HG02970 (cell line): ENCODE measurements around the gene BACH2.
"Not testable (repeated sequence)": the region's sequence is repeated elsewhere in the genome, so short reads cannot be mapped to it uniquely, and the experiment has no call there.

Experiments
- ATAC-seq: cut with Tn5 transposase; IDR thresholded peaks from one replicate; pipeline ENCODE4 v1.9.1; 2021; ENCODE audit warnings: mild to moderate bottlenecking, moderate library complexity, moderate number of reproducible peaks; ENCODE audit not compliant: unreplicated experiment, low FRiP score

Gene BACH2

DNA sequence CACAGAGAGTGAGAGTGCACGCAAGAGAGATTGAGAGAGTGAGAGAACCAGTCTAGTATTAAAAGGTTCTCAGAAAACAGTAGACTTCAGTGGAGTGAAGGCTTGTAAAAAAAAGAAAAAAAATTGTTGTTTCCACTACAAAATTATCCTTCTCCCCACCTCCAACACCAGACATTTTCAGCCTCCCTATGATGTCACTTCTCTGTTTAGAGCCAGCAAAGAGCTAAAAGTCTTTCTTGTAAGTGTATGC is 77.8 kb downstream of the BACH2 start:
- no peak for ATAC-seq

DNA sequence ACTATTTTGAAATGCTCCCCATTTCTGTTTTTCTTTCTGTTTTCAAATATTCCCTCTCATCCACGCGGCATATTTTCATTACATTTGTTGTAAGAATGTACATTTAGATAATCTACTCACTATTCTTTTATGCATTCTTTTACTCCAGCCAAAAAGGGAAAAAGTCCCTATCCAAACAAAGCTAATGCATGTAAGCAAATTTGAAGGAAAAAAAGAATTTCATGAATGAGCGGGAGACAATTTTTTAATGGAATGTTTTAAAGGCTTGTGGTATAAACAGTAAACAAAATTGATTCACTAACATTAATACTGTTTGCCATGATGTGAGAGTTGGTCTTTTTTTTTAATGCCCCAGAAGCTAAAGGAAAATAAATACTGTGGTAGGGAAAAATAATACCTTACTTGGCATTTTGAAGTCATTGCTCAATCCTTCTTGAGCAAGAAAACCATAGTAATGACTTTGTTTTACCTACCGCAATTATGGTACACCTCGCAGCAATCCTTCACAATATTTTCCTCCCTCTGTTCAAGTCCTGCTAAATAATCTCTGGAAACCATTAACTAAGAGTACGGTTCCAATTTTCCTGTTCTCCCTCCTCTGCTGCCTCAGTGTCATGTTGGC is 79.0 kb downstream of the BACH2 start:
- no peak for ATAC-seq

DNA sequence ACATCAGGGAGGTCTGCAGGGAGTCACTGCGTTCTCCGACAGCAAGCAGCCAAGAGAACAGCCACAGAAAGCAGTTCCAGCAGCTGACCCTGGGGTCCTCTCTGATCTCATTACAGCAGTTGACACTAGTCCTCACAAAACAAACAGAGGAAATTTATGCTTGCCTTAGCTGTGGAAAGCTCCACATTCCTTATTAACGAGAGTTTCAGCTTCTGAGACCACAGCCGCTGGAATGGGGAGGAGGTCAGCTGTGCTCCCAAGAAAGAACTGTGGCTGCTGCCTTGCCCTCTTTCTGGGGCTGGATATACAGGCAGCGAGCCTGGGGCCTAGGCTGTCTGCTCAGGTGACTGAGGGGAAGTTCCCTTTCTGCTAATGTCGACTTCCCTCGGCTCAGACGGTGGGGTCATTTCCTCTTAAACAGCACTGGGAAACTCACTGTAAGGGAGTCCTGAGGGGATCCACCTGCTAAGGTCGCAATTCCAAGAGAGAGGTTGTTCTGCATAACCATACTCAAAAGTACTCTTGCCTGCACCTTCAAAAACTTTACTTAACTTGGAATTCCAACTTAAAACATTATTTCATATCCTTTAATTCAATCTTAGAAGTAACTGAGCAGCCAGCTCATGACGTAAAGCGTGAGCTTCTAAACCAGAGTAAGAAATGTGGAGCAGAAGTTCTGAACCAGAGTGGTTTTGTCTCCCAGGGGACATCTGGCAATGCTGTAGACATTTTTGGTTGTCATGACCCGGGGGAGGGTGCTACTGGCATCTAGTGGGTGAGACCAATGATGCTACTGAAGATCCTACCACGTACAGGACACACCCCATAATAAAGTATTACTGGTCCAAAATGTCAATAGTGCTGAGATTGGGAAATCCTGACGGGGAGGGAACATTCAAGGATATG is 80.3 kb downstream of the BACH2 start:
- ATAC-seq = no peak

DNA sequence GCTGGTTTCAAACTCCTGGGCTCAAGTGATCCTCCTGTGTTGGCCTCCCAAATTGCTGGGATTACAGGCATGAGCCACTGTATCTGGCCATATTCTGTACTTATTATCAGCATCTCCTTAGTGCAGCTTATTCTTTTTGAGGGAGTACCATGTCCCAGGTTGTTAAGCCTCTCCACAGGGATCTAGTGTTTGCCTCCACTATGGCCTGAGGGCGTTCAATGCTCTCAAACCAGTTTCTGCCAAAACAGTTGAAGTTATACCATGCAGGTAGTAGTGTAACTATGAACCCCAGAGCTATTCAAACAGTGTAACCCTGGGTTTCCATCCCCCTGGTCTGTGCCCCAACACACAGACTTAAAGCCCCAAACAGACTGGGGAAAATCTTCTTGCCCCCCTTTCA is 81.7 kb downstream of the BACH2 start:
- no peak for ATAC-seq

DNA sequence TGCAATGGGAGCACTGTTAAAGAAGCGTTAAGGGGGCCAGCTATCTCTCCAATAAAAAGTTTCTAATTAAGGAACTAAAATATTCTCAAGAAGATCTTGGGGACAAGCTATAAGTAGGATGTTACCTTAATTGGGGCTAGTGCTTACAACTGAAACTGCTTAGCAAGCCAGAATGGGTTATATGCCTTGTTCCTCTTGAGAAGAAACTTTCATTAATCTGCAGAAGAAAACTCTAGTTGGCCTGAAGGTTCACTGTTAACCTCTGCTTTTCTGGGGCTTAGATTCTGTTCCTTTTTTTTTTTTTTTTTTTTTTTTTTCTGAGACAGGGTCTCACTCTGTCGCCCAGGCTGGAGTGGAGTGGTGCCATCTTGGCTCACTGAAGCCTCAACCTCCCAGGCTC is 82.2 kb downstream of the BACH2 start:
- no peak for ATAC-seq

DNA sequence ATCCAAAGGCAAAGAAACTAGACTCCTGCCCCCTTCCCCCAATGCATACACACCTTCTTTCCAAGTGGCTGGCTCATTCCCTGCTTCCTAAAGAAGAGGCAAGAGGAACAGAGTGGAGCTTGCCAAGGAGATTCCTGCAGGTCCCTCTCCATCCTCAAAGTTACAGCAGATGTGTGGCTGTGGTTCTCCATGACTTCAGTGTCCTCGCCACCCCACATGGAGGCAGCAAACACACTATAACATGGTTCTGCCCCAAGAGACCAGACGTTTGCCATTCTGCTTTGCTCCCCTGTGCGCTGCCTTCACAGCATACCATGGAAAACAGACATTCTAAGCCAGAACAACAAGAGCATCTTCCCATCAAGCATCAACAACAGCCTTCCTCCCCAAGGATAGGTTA is 84.4 kb downstream of the BACH2 start:
- ATAC-seq = no peak

DNA sequence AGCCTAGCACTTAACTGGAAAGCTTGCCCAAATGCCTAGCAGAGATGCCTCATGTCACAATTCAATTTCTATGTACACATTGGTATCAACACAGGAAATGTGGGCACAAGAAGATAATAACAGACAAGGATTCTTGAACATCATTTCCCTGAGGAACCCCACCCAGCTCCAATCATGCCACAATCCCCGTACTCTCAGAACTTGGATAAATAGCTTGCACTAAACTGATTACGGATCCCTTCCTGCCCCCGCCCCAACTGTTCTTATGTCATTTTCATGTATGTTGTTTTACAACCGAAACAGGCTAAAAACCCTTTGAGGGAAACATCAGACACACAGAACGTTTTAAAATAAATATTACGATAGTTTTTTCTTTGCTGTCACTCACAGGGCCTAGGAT is 87.1 kb downstream of the BACH2 start:
- ATAC-seq = no peak

DNA sequence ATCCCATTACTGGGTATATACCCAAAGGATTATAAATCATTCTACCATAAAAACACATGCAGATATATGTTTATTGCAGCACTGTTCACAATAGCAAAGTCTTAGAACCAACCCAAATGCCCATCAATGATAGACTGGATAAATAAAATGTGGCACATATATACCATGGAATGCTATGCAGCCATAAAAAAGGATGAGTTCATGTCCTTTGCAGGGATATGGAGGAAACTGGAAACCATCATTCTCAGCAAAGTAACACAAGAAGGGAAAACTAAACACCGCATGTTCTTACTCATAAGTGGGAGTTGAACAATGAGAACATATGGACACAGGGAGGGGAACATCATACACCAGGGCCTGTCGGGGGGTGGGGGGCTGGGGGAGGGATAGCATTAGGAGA is 88.0 kb downstream of the BACH2 start:
- ATAC-seq = not testable (repeated sequence)

DNA sequence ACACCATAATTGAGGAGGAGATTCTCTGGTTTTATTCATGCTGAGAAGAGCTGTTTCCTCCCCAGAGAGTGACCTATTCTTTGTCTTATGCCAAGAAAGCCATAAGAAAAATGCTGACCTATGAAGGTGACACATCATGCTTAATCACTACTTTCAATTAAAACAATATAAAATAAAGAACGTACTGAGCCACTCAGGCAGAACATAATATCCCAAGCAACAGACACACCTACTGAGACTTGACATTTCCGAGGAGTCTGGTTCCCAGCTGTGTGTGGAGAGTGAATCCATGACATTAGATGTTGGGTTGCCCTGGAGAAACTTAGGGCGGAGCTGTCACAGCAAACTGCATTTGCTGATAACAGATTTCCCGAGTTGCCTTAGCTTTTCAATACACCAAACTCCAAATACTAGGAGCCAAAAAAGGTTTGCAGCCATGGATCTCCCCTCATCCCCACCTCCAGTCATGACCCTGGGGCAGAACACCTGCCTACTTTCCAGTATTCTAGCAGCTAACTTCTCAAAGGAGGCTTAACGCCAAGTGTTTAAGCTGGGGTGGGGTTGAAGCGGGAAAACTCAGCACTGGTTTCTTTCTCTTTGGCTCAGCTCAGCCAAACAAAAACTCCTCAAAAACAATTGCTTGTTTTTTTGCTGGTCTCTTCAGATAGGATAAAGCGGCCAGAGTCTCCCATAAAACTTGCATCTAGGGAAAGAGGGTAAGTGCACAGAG is 92.2 kb downstream of the BACH2 start:
- no peak for ATAC-seq

DNA sequence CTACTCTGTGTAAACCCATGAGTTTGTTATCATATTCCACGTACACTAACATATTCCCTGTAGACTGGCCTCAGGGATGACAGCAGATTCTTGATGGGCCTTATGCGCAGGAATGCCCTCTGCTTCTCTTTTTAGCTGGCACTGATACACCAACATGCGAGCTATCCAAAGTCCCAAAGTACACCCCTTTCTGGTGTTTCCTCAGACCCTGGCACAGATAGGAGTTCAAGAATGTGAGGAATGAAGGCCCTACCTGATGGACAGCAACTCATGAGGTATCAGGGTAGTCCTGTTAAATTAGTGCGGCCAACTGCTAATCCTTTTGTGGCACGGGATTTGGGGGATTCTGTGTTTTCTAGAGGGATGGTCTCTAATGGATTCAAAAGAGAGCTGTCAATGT is 93.0 kb downstream of the BACH2 start:
- no peak for ATAC-seq

DNA sequence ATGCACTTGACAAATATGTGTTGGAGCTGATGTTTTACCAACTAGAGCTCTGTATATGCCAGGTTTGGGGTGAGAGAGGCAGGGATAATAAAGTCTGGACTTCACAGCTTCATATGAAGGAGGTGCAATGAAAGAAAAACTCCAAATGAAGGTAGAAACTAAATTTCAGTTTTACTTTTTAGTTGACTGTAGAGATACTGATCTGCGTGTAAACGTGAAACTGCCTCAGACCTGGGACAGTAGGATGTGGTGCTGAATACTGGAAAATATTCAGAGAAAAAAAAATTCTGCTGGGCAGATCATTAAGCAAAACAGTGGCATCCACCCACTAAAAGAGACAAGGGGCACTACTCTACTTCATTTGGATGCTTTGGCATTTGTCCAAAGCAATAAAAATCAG is 94.5 kb downstream of the BACH2 start:
- no peak for ATAC-seq

DNA sequence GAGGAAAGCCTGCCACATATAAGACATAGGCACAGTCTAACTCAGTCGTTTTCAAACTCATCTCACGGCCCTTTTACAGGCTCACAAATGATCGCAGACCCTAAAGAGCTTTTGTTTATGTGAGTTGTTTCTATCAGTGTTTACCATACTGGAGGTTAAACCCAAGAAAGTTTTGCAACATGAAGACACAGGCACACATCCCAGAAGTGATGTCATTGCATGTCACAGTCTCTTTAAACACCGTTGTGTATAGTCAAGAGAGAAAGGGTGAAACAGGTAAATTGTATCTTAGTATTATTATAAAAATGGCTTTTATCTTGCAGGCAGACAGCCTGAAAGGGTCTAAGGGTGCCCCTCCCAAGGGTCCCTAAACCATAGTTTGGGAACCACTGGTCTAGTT is 96.7 kb downstream of the BACH2 start:
- no peak for ATAC-seq

DNA sequence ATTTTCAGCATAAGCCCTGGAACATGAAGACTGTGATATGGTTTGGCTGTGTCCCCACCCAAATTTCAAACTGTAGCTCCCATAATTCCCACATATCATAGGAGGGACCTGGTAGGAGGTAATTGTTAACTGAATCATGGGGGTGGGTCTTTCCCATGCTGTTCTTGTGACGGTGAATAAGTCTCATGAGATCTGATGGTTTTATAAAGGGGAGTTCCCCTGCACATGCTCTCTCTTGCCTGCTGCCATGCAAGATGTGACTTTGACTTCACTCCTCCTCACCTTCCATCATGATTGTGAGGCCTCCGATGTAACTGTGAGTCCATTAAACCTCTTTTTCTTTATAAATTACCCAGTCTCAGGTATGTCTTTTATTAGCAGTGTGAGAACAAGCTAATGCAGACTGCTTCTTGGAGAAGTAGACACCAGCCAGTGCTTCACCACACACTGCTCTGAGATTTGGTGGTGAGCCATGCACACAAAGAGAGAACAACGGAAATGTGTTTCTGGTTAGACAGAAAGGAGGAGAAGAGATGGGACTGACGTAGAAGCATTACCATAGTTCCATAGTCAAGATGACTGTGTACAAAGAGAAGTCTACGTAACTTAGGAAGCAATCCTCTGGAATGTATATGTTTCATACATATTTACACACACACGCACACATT is 97.8 kb downstream of the BACH2 start:
- ATAC-seq = no peak

DNA sequence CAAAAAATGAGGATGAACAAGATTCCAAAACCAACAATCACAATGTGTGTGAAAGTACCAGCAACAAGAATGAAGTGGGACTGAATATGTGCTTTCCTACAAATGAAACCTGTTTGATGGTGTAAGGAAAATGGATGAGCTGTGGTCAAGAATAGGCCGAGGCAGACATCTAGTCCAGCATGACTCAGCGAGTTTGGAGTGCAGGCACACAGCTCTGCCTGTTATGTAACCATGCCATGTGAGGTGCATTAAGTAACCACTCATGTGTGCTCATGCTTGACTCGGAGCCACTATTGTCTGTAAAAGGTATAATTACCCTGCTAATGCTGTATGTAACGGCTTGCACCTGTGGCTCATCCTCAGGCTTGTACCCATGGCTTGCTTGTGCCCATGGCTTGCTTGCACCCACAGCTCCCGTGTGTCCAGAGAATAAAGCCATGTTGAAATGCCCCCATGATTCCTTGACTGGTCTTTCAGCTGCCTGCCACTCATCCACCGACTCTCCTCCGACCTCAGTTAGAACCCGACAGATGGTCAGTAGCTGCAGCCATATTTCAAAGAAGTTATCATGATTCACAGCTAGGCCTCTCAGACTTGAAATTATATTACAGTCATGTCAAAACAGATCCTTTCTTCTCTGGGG is 98.7 kb downstream of the BACH2 start:
- no peak for ATAC-seq

DNA sequence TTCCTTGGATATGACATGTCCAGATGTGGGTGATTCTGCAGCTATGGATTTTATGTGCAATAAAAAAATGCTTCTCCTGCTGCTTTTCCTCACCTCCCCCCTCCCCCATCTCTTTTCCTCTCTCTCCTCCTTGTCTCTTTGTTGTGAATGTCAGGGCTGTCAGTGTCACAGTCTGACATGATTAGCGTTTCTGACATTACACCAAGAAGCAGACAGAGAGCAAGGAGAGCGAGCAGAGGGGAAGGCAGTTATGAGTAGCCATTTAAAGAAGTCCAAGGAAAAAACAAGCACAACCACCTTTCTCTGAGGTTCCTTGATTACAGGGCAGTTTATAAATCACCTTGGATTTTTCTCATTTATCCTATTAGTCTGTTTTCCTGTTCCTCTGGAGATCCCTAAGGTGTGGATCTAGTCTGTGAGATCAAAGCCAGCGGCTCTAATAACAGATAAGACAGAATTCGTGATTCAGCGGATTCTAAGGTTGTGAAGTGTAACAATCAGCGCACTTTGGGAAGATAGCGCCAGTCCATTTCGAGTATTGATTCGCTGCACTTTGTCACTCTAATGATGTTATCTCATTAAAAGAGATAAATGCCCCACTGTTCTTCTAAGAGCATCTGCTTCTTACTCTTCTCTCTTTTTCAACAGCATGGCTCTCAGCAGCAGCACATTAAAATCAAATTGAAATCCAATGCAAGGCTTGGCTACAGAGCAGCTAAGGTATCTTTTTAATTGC is 101.4 kb downstream of the BACH2 start:
- ATAC-seq = no peak

DNA sequence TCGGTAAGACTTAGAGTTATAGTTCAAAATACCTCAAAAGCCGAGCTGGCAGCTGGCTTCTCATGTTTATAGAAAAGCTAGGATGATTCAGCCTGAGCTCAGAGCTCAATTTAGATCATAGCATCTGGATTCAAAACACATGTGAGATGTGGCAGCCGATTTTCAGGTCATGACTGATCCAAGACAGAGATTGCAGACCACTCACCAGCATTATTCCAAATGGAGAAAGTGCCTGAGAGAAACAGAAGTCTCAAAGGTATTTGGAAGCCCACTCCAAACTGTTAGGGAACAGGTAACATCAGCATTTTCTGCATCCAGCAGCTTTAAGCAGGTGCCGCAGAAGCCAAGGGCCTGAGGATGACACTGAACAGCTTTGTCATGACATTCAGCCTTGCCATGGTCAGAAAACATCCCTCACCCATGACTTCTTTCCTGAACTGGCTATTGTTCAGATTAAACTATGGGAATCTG is 102.2 kb downstream of the BACH2 start:
- no peak for ATAC-seq

DNA sequence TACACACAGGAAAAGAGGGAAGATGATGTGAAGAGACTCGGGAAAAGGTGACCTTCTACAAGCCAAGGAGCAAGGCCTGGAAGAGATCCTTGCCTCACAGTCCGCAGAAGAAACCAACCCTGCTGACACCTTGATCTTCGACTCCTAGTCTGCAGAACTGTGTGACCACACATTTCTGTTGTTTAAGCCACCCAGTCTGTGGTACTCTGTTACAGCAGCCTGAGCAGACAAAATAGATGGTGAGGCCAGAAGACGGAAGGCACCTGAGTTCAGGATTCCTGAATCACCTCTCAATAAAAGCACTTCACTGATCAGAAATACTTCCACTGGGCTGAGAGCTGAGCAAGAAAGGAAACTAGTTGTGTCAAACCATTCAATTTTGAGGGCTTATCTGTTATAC is 103.3 kb downstream of the BACH2 start:
- no peak for ATAC-seq

DNA sequence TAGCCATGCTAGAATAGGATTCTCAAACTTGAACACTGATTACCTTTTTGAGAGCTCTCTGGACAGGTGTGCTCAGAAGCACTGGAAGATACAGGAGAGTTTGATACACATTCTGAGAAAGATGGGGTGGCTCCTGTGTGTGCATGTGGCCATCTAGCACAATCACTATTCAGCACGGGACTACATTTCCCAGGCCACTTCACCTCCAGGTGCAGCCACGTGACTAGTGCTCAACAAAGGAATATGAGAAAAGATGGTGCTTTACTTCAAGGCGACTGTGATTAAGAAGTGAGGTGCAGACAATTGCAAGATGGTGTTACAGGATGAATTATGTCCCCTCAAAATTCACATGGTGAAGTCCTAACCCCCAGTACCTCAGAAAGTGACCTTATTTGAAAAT is 103.8 kb downstream of the BACH2 start:
- no peak for ATAC-seq

DNA sequence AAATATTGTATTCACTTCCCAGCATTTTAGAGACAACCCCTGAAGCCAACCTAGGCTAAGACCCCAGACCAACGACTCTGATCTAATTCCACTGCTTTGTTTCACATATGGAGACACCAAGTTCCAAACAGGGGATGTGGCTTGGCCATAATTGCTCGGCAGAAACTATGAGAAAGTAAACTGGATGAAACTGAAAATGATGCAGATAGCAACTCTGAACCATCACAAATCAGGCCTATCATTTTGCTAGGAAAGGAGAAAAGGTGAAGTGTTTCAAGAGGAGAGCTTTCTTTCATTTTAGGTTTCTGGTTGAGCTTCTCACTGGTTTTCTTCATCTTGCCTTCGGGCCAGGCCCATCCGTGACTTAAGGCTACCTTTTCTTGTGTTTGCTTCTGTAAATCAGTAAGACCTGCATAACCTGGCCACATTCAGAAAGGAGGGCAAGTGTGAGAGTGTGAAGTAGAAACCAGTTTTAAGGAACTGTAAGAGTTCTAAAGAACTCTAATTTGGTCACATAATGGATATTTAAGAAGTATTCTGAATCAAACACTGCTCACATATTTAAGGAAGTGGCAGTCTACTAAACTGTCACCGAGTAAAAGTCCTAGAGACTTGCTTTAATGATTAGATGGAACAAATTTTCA is 105.8 kb downstream of the BACH2 start:
- ATAC-seq = no peak
